ENCODE results near the gene PIK3CG. TPM values are rescaled to one million over a fixed set of nuclear protein-coding genes. Genes with fewer than 3 reads are reported as not detected.
"Not testable (repeated sequence)": the region's sequence is repeated elsewhere in the genome, so short reads cannot be mapped to it uniquely, and the experiment has no call there.

PIK3CG gene
- polyA plus RNA-seq, 3 donors = 17.9 to 31.2 (median 20.7) TPM

GRCh38 chr7:106848851-106849442 is 16.1 kb upstream of the PIK3CG start:
- Mint-ChIP-seq H3K9me3 (peaks cover 0 to 7% (median 2%) of the 10 kb centered on the region in 7 donors), H3K27me3 (ENCODE audit: low read depth in 3 of 3) (peaks cover 0 to 2% (median 0%) of the 10 kb centered on the region in 3 donors), H3K36me3 (no peaks in the 10 kb centered on the region), H3K4me1 (peaks cover 3% of the 10 kb centered on the region), H3K27ac (no peak overlapping the region), H3K4me3 (no peak overlapping the region)
- no peak overlapping the region for H3K27ac ChIP-seq (ENCODE audit: low read depth in 1 of 2, low read length in 2 of 2)
- H3K9me3 ChIP-seq (replicated peaks in 1 of 2; ENCODE audit: control insufficient read depth in 1 of 2, insufficient read depth in 1 of 2, low read length in 2 of 2) = no peaks in the 10 kb centered on the region
- no peaks in the 10 kb centered on the region for H4K20me1 ChIP-seq (ENCODE audit: insufficient read depth, low read length)
- intact Hi-C loops (cut with micrococcal nuclease) = no loop called here
- H2AFZ ChIP-seq (ENCODE audit: insufficient read depth, low read depth, low read length, poor library complexity, severe bottlenecking) = no peak overlapping the region
- H3K79me2 ChIP-seq (ENCODE audit: insufficient read depth, low read length) = no peaks in the 10 kb centered on the region
- H3K27me3 ChIP-seq (ENCODE audit: control insufficient read depth in 2 of 2, insufficient read depth in 2 of 2, low read length in 2 of 2) = no peaks in the 10 kb centered on the region
- TF ChIP-seq CTCF (IDR thresholded peaks at IDR 0.05) = no peak
- H3K9ac ChIP-seq (ENCODE audit: insufficient read depth, low read length, poor library complexity, severe bottlenecking) = no peak overlapping the region
- H3K4me3 ChIP-seq (replicated peaks in 1 of 3; ENCODE audit: low read depth in 2 of 3, low read length in 3 of 3) = no peak overlapping the region
- H3K36me3 ChIP-seq (replicated peaks in 1 of 2; ENCODE audit: control insufficient read depth in 1 of 2, insufficient read depth in 2 of 2, low read length in 2 of 2) = no peaks in the 10 kb centered on the region
- no peaks in the 10 kb centered on the region for H3K4me1 ChIP-seq (ENCODE audit: control insufficient read depth in 1 of 2, insufficient read depth in 2 of 2, low read length in 2 of 2)
- no CpG with 5 or more reads among the region's 1 CpG for WGBS (ENCODE audit: insufficient coverage)
- H3K4me2 ChIP-seq (replicated peaks; ENCODE audit: extremely low read depth, low read length, poor library complexity, severe bottlenecking) = no peak overlapping the region
- no peak for DNase-seq

- H3K4me1 ChIP-seq (ENCODE audit: control insufficient read depth in 1 of 2, insufficient read depth in 2 of 2, low read length in 2 of 2); H3K27me3 ChIP-seq (ENCODE audit: control insufficient read depth in 2 of 2, insufficient read depth in 2 of 2, low read length in 2 of 2); H3K27me3 Mint-ChIP-seq (ENCODE audit: low read depth in 3 of 3); intact Hi-C loops (cut with micrococcal nuclease); H3K4me3 ChIP-seq (replicated peaks in 1 of 3; ENCODE audit: low read depth in 2 of 3, low read length in 3 of 3); H3K9me3 ChIP-seq (replicated peaks in 1 of 2; ENCODE audit: control insufficient read depth in 1 of 2, insufficient read depth in 1 of 2, low read length in 2 of 2); H3K36me3 Mint-ChIP-seq; DNase-seq; H3K79me2 ChIP-seq (ENCODE audit: insufficient read depth, low read length); H3K4me3 Mint-ChIP-seq; H3K9ac ChIP-seq (ENCODE audit: insufficient read depth, low read length, poor library complexity, severe bottlenecking); H3K27ac Mint-ChIP-seq; H4K20me1 ChIP-seq (ENCODE audit: insufficient read depth, low read length); H3K9me3 Mint-ChIP-seq; H3K36me3 ChIP-seq (replicated peaks in 1 of 2; ENCODE audit: control insufficient read depth in 1 of 2, insufficient read depth in 2 of 2, low read length in 2 of 2); H3K4me2 ChIP-seq (replicated peaks; ENCODE audit: extremely low read depth, low read length, poor library complexity, severe bottlenecking); H3K27ac ChIP-seq (ENCODE audit: low read depth in 1 of 2, low read length in 2 of 2); H2AFZ ChIP-seq (ENCODE audit: insufficient read depth, low read depth, low read length, poor library complexity, severe bottlenecking): not testable (repeated sequence)
- peaks cover 12% of the 10 kb centered on the region for H3K4me1 Mint-ChIP-seq
- WGBS (ENCODE audit: insufficient coverage) = no CpG with 5 or more reads among the region's 7 CpGs
Measured at GRCh38 chr7:106851632-106852031, 13.4 kb upstream of the PIK3CG start.

Data from CD14-positive monocyte (primary cell).